Measurements from ENCODE around the gene CMSS1.

CMSS1 gene

GRCh38 chr3:100151024-100151707, 333.5 kb downstream of the CMSS1 start:
- H3K9ac ChIP-seq (ENCODE audit: low read length): no peak overlapping the region
- no peaks in the 10 kb centered on the region for H3K4me1 ChIP-seq (ENCODE audit: low read length)
- H3K9me3 ChIP-seq (replicated peaks; ENCODE audit: insufficient read depth, low read length): no peaks in the 10 kb centered on the region
- no peak overlapping the region for H3K4me3 ChIP-seq (ENCODE audit: low read length)
- TF ChIP-seq CTCF (IDR thresholded peaks at IDR 0.05; ENCODE audit: low read length): no peak
- no peak for TF ChIP-seq EZH2 (optimal IDR thresholded peaks at IDR 0.05; ENCODE audit: low read depth, low read length)
- TF ChIP-seq EZH2phosphoT487 (IDR thresholded peaks at IDR 0.05; ENCODE audit: low read length): no peak
- no peak overlapping the region for H3K4me2 ChIP-seq (ENCODE audit: low read depth, low read length)
- no peak overlapping the region for H3K27ac ChIP-seq (ENCODE audit: low read length)
- H3K79me2 ChIP-seq (ENCODE audit: low read length): no peaks in the 10 kb centered on the region
- no peaks in the 10 kb centered on the region for H3K27me3 ChIP-seq (replicated peaks; ENCODE audit: insufficient read depth, low read length)
- H4K20me1 ChIP-seq (ENCODE audit: insufficient read depth, low read length): no peaks in the 10 kb centered on the region
- no peak overlapping the region for H2AFZ ChIP-seq (ENCODE audit: low read length)
- H3F3A ChIP-seq (ENCODE audit: insufficient read depth, low read length): no peaks in the 10 kb centered on the region
- no peaks in the 10 kb centered on the region for H3K36me3 ChIP-seq (replicated peaks; ENCODE audit: insufficient read depth, low read length)
- no peaks in the 10 kb centered on the region for H3K9me2 ChIP-seq (replicated peaks; ENCODE audit: insufficient read depth, low read length)
- no peak for DNase-seq

GRCh38 chr3:100154171-100154570, 336.5 kb downstream of the CMSS1 start:
- H3K4me2 ChIP-seq (ENCODE audit: low read depth, low read length): no peak overlapping the region
- no peak for DNase-seq
- no peaks in the 10 kb centered on the region for H3K79me2 ChIP-seq (ENCODE audit: low read length)
- TF ChIP-seq EZH2phosphoT487 (IDR thresholded peaks at IDR 0.05; ENCODE audit: low read length) (no peak), CTCF (IDR thresholded peaks at IDR 0.05; ENCODE audit: low read length) (no peak), EZH2 (optimal IDR thresholded peaks at IDR 0.05; ENCODE audit: low read depth, low read length) (no peak)
- H3K9ac ChIP-seq (ENCODE audit: low read length): no peak overlapping the region
- H3K27ac ChIP-seq (ENCODE audit: low read length): no peak overlapping the region
- H3K9me3 ChIP-seq (replicated peaks; ENCODE audit: insufficient read depth, low read length): no peaks in the 10 kb centered on the region
- no peak overlapping the region for H2AFZ ChIP-seq (ENCODE audit: low read length)
- no peaks in the 10 kb centered on the region for H3K27me3 ChIP-seq (replicated peaks; ENCODE audit: insufficient read depth, low read length)
- no peaks in the 10 kb centered on the region for H3K4me1 ChIP-seq (ENCODE audit: low read length)
- H3K4me3 ChIP-seq (ENCODE audit: low read length): no peak overlapping the region
- no peaks in the 10 kb centered on the region for H3K9me2 ChIP-seq (replicated peaks; ENCODE audit: insufficient read depth, low read length)
- no peaks in the 10 kb centered on the region for H4K20me1 ChIP-seq (ENCODE audit: insufficient read depth, low read length)
- H3K36me3 ChIP-seq (replicated peaks; ENCODE audit: insufficient read depth, low read length): no peaks in the 10 kb centered on the region
- no peaks in the 10 kb centered on the region for H3F3A ChIP-seq (ENCODE audit: insufficient read depth, low read length)

- no peak overlapping the region for H3K27ac ChIP-seq (ENCODE audit: low read length)
- no peaks in the 10 kb centered on the region for H4K20me1 ChIP-seq (ENCODE audit: insufficient read depth, low read length)
- no peaks in the 10 kb centered on the region for H3K79me2 ChIP-seq (ENCODE audit: low read length)
- no peaks in the 10 kb centered on the region for H3K9me3 ChIP-seq (replicated peaks; ENCODE audit: insufficient read depth, low read length)
- no peaks in the 10 kb centered on the region for H3F3A ChIP-seq (ENCODE audit: insufficient read depth, low read length)
- H3K4me3 ChIP-seq (ENCODE audit: low read length): no peak overlapping the region
- no peaks in the 10 kb centered on the region for H3K27me3 ChIP-seq (replicated peaks; ENCODE audit: insufficient read depth, low read length)
- H3K9me2 ChIP-seq (replicated peaks; ENCODE audit: insufficient read depth, low read length): no peaks in the 10 kb centered on the region
- H3K4me1 ChIP-seq (ENCODE audit: low read length): no peaks in the 10 kb centered on the region
- H2AFZ ChIP-seq (ENCODE audit: low read length): no peak overlapping the region
- H3K4me2 ChIP-seq (ENCODE audit: low read depth, low read length): no peak overlapping the region
- TF ChIP-seq CTCF (IDR thresholded peaks at IDR 0.05; ENCODE audit: low read length): no peak
- no peak overlapping the region for H3K9ac ChIP-seq (ENCODE audit: low read length)
- H3K36me3 ChIP-seq (replicated peaks; ENCODE audit: insufficient read depth, low read length): no peaks in the 10 kb centered on the region
- no peak for DNase-seq
These were observed 337.5 kb downstream of the CMSS1 start for GRCh38 chr3:100155128-100155527.

Measured in MM.1S (cell line).